CD8-positive, alpha-beta memory T cell (primary cell): Measurements from ENCODE around the gene HYLS1. TPM values are rescaled to one million over a fixed set of nuclear protein-coding genes. Genes with fewer than 3 reads are reported as not detected.

Source experiments
- CTCF ChIA-PET: fragments of 350-600 bp; sonication (Branson Sonifier 250); formaldehyde crosslinking; loops from one replicate; lab custom pipeline; 2021; ENCODE audit warnings: antibody characterized with exemption; lab: Charles Lee
- POLR2A ChIA-PET: fragments of 350-600 bp; sonication (Branson Sonifier 250); formaldehyde crosslinking; loops from one replicate; lab custom pipeline; 2021; ENCODE audit warnings: antibody characterized with exemption; lab: Charles Lee
- DNase-seq, 5 donors: peaks; one replicate each; pipeline versions ENCODE4 v3.0.0 to v3.0.0-alpha.2; 2020 to 2022; ENCODE audit warnings: mixed read lengths in 1 of 5
- H3K27ac ChIP-seq: one replicate; pipeline ENCODE4 v1.7.0; 2013; ENCODE audit warnings: low read depth, mild to moderate bottlenecking, low read length, moderate library complexity
- H3K27me3 ChIP-seq: 2 replicates; pipeline ENCODE4 v1.7.0; 2013; ENCODE audit warnings: low read length, mild to moderate bottlenecking; ENCODE audit not compliant: insufficient read depth, poor library complexity, severe bottlenecking
- H3K36me3 ChIP-seq: 2 replicates; pipeline ENCODE4 v1.7.0; 2013; ENCODE audit warnings: mild to moderate bottlenecking, low read length, moderate library complexity; ENCODE audit not compliant: insufficient read depth
- H3K4me1 ChIP-seq: 2 replicates; pipeline ENCODE4 v1.7.0; 2013; ENCODE audit warnings: mild to moderate bottlenecking, low read length, moderate library complexity; ENCODE audit not compliant: insufficient read depth
- H3K4me3 ChIP-seq: 2 replicates; pipeline ENCODE4 v1.7.0; 2013; ENCODE audit warnings: mild to moderate bottlenecking, low read length
- H3K9me3 ChIP-seq: 2 replicates; pipeline ENCODE4 v1.7.0; 2013; ENCODE audit warnings: mild to moderate bottlenecking, low read length
- H3K27ac Mint-ChIP-seq, 8 donors: one replicate each; pipeline ENCODE4 v1.8.0; 2020 to 2021; ENCODE audit warnings: mixed read lengths in 8 of 8, mild to moderate bottlenecking in 6 of 8, inconsistent platforms in 3 of 8, moderate library complexity in 3 of 8
- H3K27me3 Mint-ChIP-seq, 2 donors: one replicate each; pipeline ENCODE4 v1.8.0; 2020 to 2021; ENCODE audit warnings: mixed read lengths in 2 of 2, mild to moderate bottlenecking in 1 of 2, moderate library complexity in 1 of 2
- H3K36me3 Mint-ChIP-seq, 3 donors: one replicate each; pipeline ENCODE4 v1.8.0; 2020 to 2021; ENCODE audit warnings: mixed read lengths in 3 of 3, inconsistent platforms in 1 of 3, mild to moderate bottlenecking in 1 of 3
- H3K4me1 Mint-ChIP-seq, 3 donors: one replicate each; pipeline ENCODE4 v1.8.0; 2020 to 2021; ENCODE audit warnings: mixed read lengths in 3 of 3, inconsistent platforms in 1 of 3, mild to moderate bottlenecking in 1 of 3
- H3K4me3 Mint-ChIP-seq, 7 donors: one replicate each; pipeline ENCODE4 v1.8.0; 2020 to 2021; ENCODE audit warnings: mixed read lengths in 7 of 7, mild to moderate bottlenecking in 6 of 7, moderate library complexity in 4 of 7, inconsistent platforms in 2 of 7
- H3K9me3 Mint-ChIP-seq, 5 donors: one replicate each; pipeline ENCODE4 v1.8.0; 2020 to 2022; ENCODE audit warnings: mixed read lengths in 5 of 5, mild to moderate bottlenecking in 3 of 5, moderate library complexity in 2 of 5, inconsistent platforms in 1 of 5
- polyA plus RNA-seq: library from polyadenylated mRNA; unstranded; fragments of 300-500 nt; fragmentation: Illumina TruSeq; gene quantifications from one replicate; pipeline ENCODE4 v1.2.3, GENCODE V29; 2021
- total RNA-seq, 2 experiments: library from RNA; stranded (reverse); gene quantifications; one replicate each; pipeline ENCODE4 v1.2.3, GENCODE V29; 2021

The HYLS1 gene
- total and polyA plus RNA-seq, 3 experiments from 2014 or later = 6.9 to 8.1 (median 7.3) TPM

GRCh38 chr11:125944350-125945010 lies 57.0 kb downstream of the HYLS1 start:
- Histone ChIP-seq H3K27ac (no peak overlapping the region), H3K36me3 (no peaks in the 10 kb centered on the region), H3K4me3 (no peak overlapping the region), H3K9me3 (no peaks in the 10 kb centered on the region), H3K4me1 (no peaks in the 10 kb centered on the region), H3K27me3 (no peaks in the 10 kb centered on the region)
- no peaks in the 10 kb centered on the region for H3K36me3 Mint-ChIP-seq
- peak overlapping the region in 1 of 8 donors; percentile 40 for H3K27ac Mint-ChIP-seq
- peaks cover 0 to 8% of the 10 kb centered on the region in 2 donors for H3K27me3 Mint-ChIP-seq
- no peak overlapping the region for H3K4me3 Mint-ChIP-seq
- H3K9me3 Mint-ChIP-seq = no peaks in the 10 kb centered on the region
- ChIA-PET CTCF (interaction anchor here (1.2 to 1.7 kb wide), 3 partner anchors 14 to 249 kb away, joined by 3 read pairs; no protein-coding TSS in a partner anchor), POLR2A (no interaction called here)
- peaks cover 5 to 10% (median 9%) of the 10 kb centered on the region in 3 donors for H3K4me1 Mint-ChIP-seq
- DNase-seq = no peak

GRCh38 chr11:125945011-125945796 lies 57.7 kb downstream of the HYLS1 start:
- POLR2A ChIA-PET = no interaction called here

DNA sequence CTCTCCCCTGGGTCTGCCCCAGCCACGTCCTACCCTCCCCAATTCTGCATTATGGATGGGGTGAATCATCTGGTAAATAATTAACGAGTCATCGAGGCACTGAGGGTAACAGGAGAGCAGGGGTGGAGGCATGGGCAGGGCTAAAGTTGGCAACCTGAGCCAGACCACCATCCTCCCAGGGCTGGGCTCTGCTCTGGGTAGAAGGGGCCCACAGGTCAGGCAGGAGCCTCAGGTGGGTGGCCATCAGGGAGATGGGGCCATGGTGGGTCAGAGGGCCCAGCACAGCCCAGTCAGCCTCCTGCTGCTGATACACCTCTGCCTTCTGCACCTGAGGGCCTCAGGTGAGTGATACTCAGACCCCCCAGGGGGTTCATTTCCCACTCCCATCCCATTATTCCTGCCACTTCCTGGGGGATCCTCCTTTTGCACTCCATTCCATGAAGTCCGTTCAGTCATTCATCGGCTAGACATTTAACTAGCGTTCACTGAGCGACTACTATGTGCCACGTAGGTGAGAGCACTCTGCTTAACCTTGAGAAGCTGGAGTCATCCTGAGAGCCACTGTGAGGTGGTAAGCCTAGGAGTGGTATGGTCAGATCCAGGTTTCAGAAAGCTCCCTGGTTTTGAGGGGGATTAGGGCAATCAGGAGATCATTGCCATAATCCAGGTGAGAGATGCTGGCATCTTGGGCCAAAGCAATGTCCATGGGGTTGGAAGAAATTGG lies 58.5 kb downstream of the HYLS1 start, which contains the start of gene VSIG10L2:
Gene VSIG10L2 (plus strand): TSS at position 248 of the 724 bp plus-strand sequence. CDS start 12 bp downstream, at position 260.
- Mint-ChIP-seq H3K27ac (no peak within 1 kb of the TSS), H3K27me3 (peaks cover 0 to 8% of the 10 kb centered on the region in 2 donors), H3K9me3 (no peaks in the 10 kb centered on the region), H3K36me3 (no peaks in the 10 kb centered on the region), H3K4me3 (no peak within 1 kb of the TSS), H3K4me1 (peaks cover 5 to 10% (median 9%) of the 10 kb centered on the region in 3 donors)
- Histone ChIP-seq H3K9me3 (no peaks in the 10 kb centered on the region), H3K27ac (no peak within 1 kb of the TSS), H3K27me3 (no peaks in the 10 kb centered on the region), H3K4me3 (no peak within 1 kb of the TSS), H3K4me1 (no peaks in the 10 kb centered on the region), H3K36me3 (no peaks in the 10 kb centered on the region)
- no peak for DNase-seq
- POLR2A ChIA-PET = no interaction called here
- CTCF ChIA-PET = interaction anchor here (0.9 kb wide), 1 partner anchor 248 kb away, joined by 3 read pairs; no protein-coding TSS in a partner anchor

More at GRCh38 chr11:125945011-125945796, 57.7 kb downstream of the HYLS1 start:
- H3K9me3 ChIP-seq = no peaks in the 10 kb centered on the region
- no peaks in the 10 kb centered on the region for H3K4me1 ChIP-seq
- no peak overlapping the region for H3K4me3 ChIP-seq
- Mint-ChIP-seq H3K36me3 (no peaks in the 10 kb centered on the region), H3K9me3 (no peaks in the 10 kb centered on the region), H3K4me3 (no peak overlapping the region), H3K4me1 (peaks cover 5 to 10% (median 9%) of the 10 kb centered on the region in 3 donors), H3K27me3 (peaks cover 0 to 8% of the 10 kb centered on the region in 2 donors), H3K27ac (no peak overlapping the region)
- no peaks in the 10 kb centered on the region for H3K36me3 ChIP-seq
- CTCF ChIA-PET = interaction anchor here (1.2 kb wide), 1 partner anchor 15 kb away, joined by 3 read pairs; no protein-coding TSS in a partner anchor
- no peak for DNase-seq
- no peaks in the 10 kb centered on the region for H3K27me3 ChIP-seq
- H3K27ac ChIP-seq = no peak overlapping the region

GRCh38 chr11:125946712-125947418 lies 59.4 kb downstream of the HYLS1 start:
- POLR2A ChIA-PET = no interaction called here
- H3K27me3 ChIP-seq = no peaks in the 10 kb centered on the region
- CTCF ChIA-PET = interaction anchor here (0.9 kb wide), 1 partner anchor 247 kb away, joined by 3 read pairs; no protein-coding TSS in a partner anchor
- no peaks in the 10 kb centered on the region for H3K4me1 ChIP-seq
- no peaks in the 10 kb centered on the region for H3K36me3 ChIP-seq
- no peaks in the 10 kb centered on the region for H3K9me3 ChIP-seq
- H3K27ac Mint-ChIP-seq = no peak overlapping the region
- peaks cover 3 to 13% of the 10 kb centered on the region in 2 donors for H3K27me3 Mint-ChIP-seq
- H3K4me1 Mint-ChIP-seq = peaks cover 5 to 9% (median 8%) of the 10 kb centered on the region in 3 donors
- no peaks in the 10 kb centered on the region for H3K36me3 Mint-ChIP-seq
- no peak for DNase-seq
- H3K27ac ChIP-seq = no peak overlapping the region
- H3K4me3 ChIP-seq = no peak overlapping the region
- no peaks in the 10 kb centered on the region for H3K9me3 Mint-ChIP-seq
- no peak overlapping the region for H3K4me3 Mint-ChIP-seq

DNA sequence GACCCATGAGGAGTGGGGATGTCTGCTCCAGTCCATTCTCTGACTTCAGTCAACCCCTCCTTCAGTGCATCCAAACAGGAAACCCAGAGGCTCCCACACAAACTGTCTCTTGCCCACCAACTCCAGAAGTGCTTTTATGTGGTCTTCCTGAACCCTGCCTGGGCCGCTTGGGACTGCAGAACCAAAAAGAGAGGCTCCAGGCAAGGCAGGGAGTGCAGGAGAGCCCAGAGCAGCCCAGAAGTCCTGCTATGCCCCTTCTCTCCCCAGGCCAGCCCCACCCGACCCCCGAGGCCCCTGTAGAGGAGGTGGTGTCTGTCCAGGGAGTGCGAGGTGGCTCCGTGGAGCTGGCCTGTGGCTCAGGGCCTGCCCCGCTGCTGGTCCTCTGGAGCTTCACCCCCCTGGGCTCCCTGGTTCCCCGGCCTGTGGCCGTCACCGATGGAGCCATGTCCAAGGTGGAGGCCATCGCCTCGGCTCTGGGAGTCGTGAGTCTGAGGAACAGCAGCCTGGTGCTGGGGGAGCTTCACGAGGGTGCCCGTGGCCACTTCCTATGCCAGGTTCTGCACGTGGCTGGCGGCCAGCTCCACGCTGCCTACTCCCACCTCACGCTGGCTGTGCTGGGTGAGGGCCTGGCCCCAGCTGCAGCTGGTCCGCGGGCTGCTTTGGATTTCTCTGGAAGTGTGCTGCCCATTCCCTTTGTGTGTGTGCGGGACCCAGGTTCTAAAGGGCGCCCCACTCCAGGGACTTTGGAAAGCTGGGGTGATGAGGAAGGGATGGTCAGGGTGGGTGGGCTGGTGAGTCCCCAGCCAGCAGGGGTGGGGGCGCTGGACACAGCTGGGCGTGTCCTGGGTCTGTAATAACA lies 60.2 kb downstream of the HYLS1 start:
- Histone ChIP-seq H3K9me3 (no peaks in the 10 kb centered on the region), H3K36me3 (no peaks in the 10 kb centered on the region), H3K27ac (no peak overlapping the region), H3K4me3 (no peak overlapping the region), H3K27me3 (no peaks in the 10 kb centered on the region), H3K4me1 (no peaks in the 10 kb centered on the region)
- H3K27me3 Mint-ChIP-seq = peaks cover 3 to 13% of the 10 kb centered on the region in 2 donors
- POLR2A ChIA-PET = no interaction called here
- CTCF ChIA-PET = interaction anchor here (0.8 kb wide), 1 partner anchor 20 kb away, joined by 3 read pairs; no protein-coding TSS in a partner anchor
- H3K9me3 Mint-ChIP-seq = no peaks in the 10 kb centered on the region
- no peak for DNase-seq
- no peaks in the 10 kb centered on the region for H3K36me3 Mint-ChIP-seq
- no peak overlapping the region for H3K4me3 Mint-ChIP-seq
- H3K27ac Mint-ChIP-seq = no peak overlapping the region
- peaks cover under 1 to 2% (median under 1%) of the 10 kb centered on the region in 3 donors for H3K4me1 Mint-ChIP-seq

- Histone ChIP-seq H3K27ac (no peak overlapping the region), H3K4me1 (no peaks in the 10 kb centered on the region), H3K9me3 (no peaks in the 10 kb centered on the region), H3K4me3 (no peak overlapping the region), H3K36me3 (no peaks in the 10 kb centered on the region), H3K27me3 (no peaks in the 10 kb centered on the region)
- Mint-ChIP-seq H3K27me3 (peaks cover 3 to 13% of the 10 kb centered on the region in 2 donors), H3K4me3 (no peak overlapping the region), H3K9me3 (no peaks in the 10 kb centered on the region), H3K36me3 (no peaks in the 10 kb centered on the region), H3K27ac (no peak overlapping the region), H3K4me1 (no peaks in the 10 kb centered on the region)
- CTCF ChIA-PET = interaction anchor here (0.8 kb wide), 1 partner anchor 21 kb away, joined by 3 read pairs; no protein-coding TSS in a partner anchor
- no peak for DNase-seq
- POLR2A ChIA-PET = no interaction called here
Observed at GRCh38 chr11:125948278-125949051, 61.0 kb downstream of the HYLS1 start.
